Measurements from ENCODE around the gene EXOC3L1.

GRCh38 chr16:67192781-67193361, 2.9 kb upstream of the EXOC3L1 start:
- TF ChIP-seq CTCF (IDR thresholded peaks at IDR 0.05; ENCODE audit: low read depth, low read length) (no peak), POLR2A (IDR thresholded peaks at IDR 0.05; ENCODE audit: extremely low read depth, insufficient read length) (no peak)

Data from NB4 (cell line).